Measurements from ENCODE around the gene CELF1. TPM values are rescaled to one million over a fixed set of nuclear protein-coding genes. Genes with fewer than 3 reads are reported as not detected.

CELF1 gene
- total and polyA plus RNA-seq, 9 donors: 46.9 to 74.3 (median 59.1) TPM

- Histone ChIP-seq H3K4me1 (ENCODE audit: control insufficient read depth, insufficient read depth, low read length) (peaks cover 18% of the 10 kb centered on the region), H3K27ac (ENCODE audit: low read length) (no peak overlapping the region), H3K36me3 (ENCODE audit: control insufficient read depth, insufficient read depth, low read length) (peaks cover 2% of the 10 kb centered on the region), H3K4me3 (ENCODE audit: low read length) (no peak overlapping the region), H3K9me3 (replicated peaks; ENCODE audit: control insufficient read depth, low read depth, low read length) (no peaks in the 10 kb centered on the region), H3K27me3 (ENCODE audit: control insufficient read depth, insufficient read depth, low read length) (no peaks in the 10 kb centered on the region)
- 92% methylated on average over 4 of the region's 7 CpGs for WGBS (ENCODE audit: insufficient coverage)
- DNase-seq: no peak
Measured at GRCh38 chr11:47511917-47512316, 41.0 kb downstream of the CELF1 start.

GRCh38 chr11:47510209-47510608 is 42.7 kb downstream of the CELF1 start:
- no peak overlapping the region for H3K27ac ChIP-seq (ENCODE audit: low read length)
- H3K4me1 ChIP-seq (ENCODE audit: control insufficient read depth, insufficient read depth, low read length): peaks cover 16% of the 10 kb centered on the region
- H3K27me3 ChIP-seq (ENCODE audit: control insufficient read depth, insufficient read depth, low read length): no peaks in the 10 kb centered on the region
- no peak overlapping the region for H3K4me3 ChIP-seq (ENCODE audit: low read length)
- peaks cover 2% of the 10 kb centered on the region for H3K36me3 ChIP-seq (ENCODE audit: control insufficient read depth, insufficient read depth, low read length)
- 93% methylated on average over 5 of the region's 7 CpGs for WGBS (ENCODE audit: insufficient coverage)
- DNase-seq: no peak
- H3K9me3 ChIP-seq (replicated peaks; ENCODE audit: control insufficient read depth, low read depth, low read length): no peaks in the 10 kb centered on the region

- peak overlapping the region; percentile 17 for H3K27ac ChIP-seq (ENCODE audit: low read length)
- peaks cover 8% of the 10 kb centered on the region for H3K4me1 ChIP-seq (ENCODE audit: control insufficient read depth, insufficient read depth, low read length)
- 100% methylated on average over 2 of the region's 4 CpGs for WGBS (ENCODE audit: insufficient coverage)
Measured at GRCh38 chr11:47509077-47509536, 43.8 kb downstream of the CELF1 start.

GRCh38 chr11:47508240-47508957 is 44.5 kb downstream of the CELF1 start:
- Histone ChIP-seq H3K27me3 (ENCODE audit: control insufficient read depth, insufficient read depth, low read length) (no peaks in the 10 kb centered on the region), H3K4me3 (ENCODE audit: low read length) (no peak overlapping the region), H3K4me1 (ENCODE audit: control insufficient read depth, insufficient read depth, low read length) (peaks cover 8% of the 10 kb centered on the region), H3K36me3 (ENCODE audit: control insufficient read depth, insufficient read depth, low read length) (peaks cover 6% of the 10 kb centered on the region), H3K27ac (ENCODE audit: low read length) (no peak overlapping the region), H3K9me3 (replicated peaks; ENCODE audit: control insufficient read depth, low read depth, low read length) (no peaks in the 10 kb centered on the region)
- WGBS (ENCODE audit: insufficient coverage): 92% methylated on average over 7 of the region's 8 CpGs
- no peak for DNase-seq

More at GRCh38 chr11:47509077-47509536, 43.8 kb downstream of the CELF1 start:
- DNase-seq: no peak
- no peaks in the 10 kb centered on the region for H3K27me3 ChIP-seq (ENCODE audit: control insufficient read depth, insufficient read depth, low read length)
- H3K4me3 ChIP-seq (ENCODE audit: low read length): no peak overlapping the region
- no peaks in the 10 kb centered on the region for H3K9me3 ChIP-seq (replicated peaks; ENCODE audit: control insufficient read depth, low read depth, low read length)
- H3K36me3 ChIP-seq (ENCODE audit: control insufficient read depth, insufficient read depth, low read length): peaks cover 5% of the 10 kb centered on the region

GRCh38 chr11:47507563-47508239 is 45.2 kb downstream of the CELF1 start:
- no peak overlapping the region for H3K27ac ChIP-seq (ENCODE audit: low read length)
- H3K4me1 ChIP-seq (ENCODE audit: control insufficient read depth, insufficient read depth, low read length): peaks cover 8% of the 10 kb centered on the region
- no peak for DNase-seq
- H3K4me3 ChIP-seq (ENCODE audit: low read length): no peak overlapping the region
- H3K27me3 ChIP-seq (ENCODE audit: control insufficient read depth, insufficient read depth, low read length): no peaks in the 10 kb centered on the region
- WGBS (ENCODE audit: insufficient coverage): no CpG with 5 or more reads among the region's 1 CpG
- peaks cover 6% of the 10 kb centered on the region for H3K36me3 ChIP-seq (ENCODE audit: control insufficient read depth, insufficient read depth, low read length)
- H3K9me3 ChIP-seq (replicated peaks; ENCODE audit: control insufficient read depth, low read depth, low read length): no peaks in the 10 kb centered on the region

GRCh38 chr11:47506795-47507562 is 46.0 kb downstream of the CELF1 start:
- DNase-seq: no peak
- WGBS (ENCODE audit: insufficient coverage): 80% methylated on average over 2 of the region's 10 CpGs
- Histone ChIP-seq H3K9me3 (replicated peaks; ENCODE audit: control insufficient read depth, low read depth, low read length) (no peaks in the 10 kb centered on the region), H3K4me1 (ENCODE audit: control insufficient read depth, insufficient read depth, low read length) (peaks cover 8% of the 10 kb centered on the region), H3K27me3 (ENCODE audit: control insufficient read depth, insufficient read depth, low read length) (no peaks in the 10 kb centered on the region), H3K4me3 (ENCODE audit: low read length) (no peak overlapping the region), H3K27ac (ENCODE audit: low read length) (no peak overlapping the region), H3K36me3 (ENCODE audit: control insufficient read depth, insufficient read depth, low read length) (peaks cover 6% of the 10 kb centered on the region)

- no peaks in the 10 kb centered on the region for H3K9me3 ChIP-seq (replicated peaks; ENCODE audit: control insufficient read depth, low read depth, low read length)
- H3K27me3 ChIP-seq (ENCODE audit: control insufficient read depth, insufficient read depth, low read length): no peaks in the 10 kb centered on the region
- peaks cover 6% of the 10 kb centered on the region for H3K36me3 ChIP-seq (ENCODE audit: control insufficient read depth, insufficient read depth, low read length)
- DNase-seq: no peak
- no peak overlapping the region for H3K4me3 ChIP-seq (ENCODE audit: low read length)
- WGBS (ENCODE audit: insufficient coverage): 100% methylated on average over 1 of the region's 8 CpGs
- H3K27ac ChIP-seq (ENCODE audit: low read length): no peak overlapping the region
- H3K4me1 ChIP-seq (ENCODE audit: control insufficient read depth, insufficient read depth, low read length): peaks cover 11% of the 10 kb centered on the region
Measured at GRCh38 chr11:47506373-47506772, 46.6 kb downstream of the CELF1 start.

GRCh38 chr11:47504910-47505309 is 48.0 kb downstream of the CELF1 start:
- WGBS (ENCODE audit: insufficient coverage): 71% methylated on average over 1 of the region's 1 CpG
- no peak overlapping the region for H3K27ac ChIP-seq (ENCODE audit: low read length)
- DNase-seq: no peak

GRCh38 chr11:47503227-47503626 is 49.7 kb downstream of the CELF1 start:
- Histone ChIP-seq H3K9me3 (replicated peaks; ENCODE audit: control insufficient read depth, low read depth, low read length) (no peaks in the 10 kb centered on the region), H3K27ac (ENCODE audit: low read length) (peak overlapping the region; percentile 3), H3K4me3 (ENCODE audit: low read length) (no peak overlapping the region), H3K27me3 (ENCODE audit: control insufficient read depth, insufficient read depth, low read length) (no peaks in the 10 kb centered on the region), H3K4me1 (ENCODE audit: control insufficient read depth, insufficient read depth, low read length) (peaks cover 23% of the 10 kb centered on the region), H3K36me3 (ENCODE audit: control insufficient read depth, insufficient read depth, low read length) (peaks cover 14% of the 10 kb centered on the region)
- no peak for DNase-seq

More at GRCh38 chr11:47504910-47505309, 48.0 kb downstream of the CELF1 start:
- Histone ChIP-seq H3K4me3 (ENCODE audit: low read length) (no peak overlapping the region), H3K4me1 (ENCODE audit: control insufficient read depth, insufficient read depth, low read length) (peaks cover 19% of the 10 kb centered on the region), H3K27me3 (ENCODE audit: control insufficient read depth, insufficient read depth, low read length) (no peaks in the 10 kb centered on the region), H3K9me3 (replicated peaks; ENCODE audit: control insufficient read depth, low read depth, low read length) (no peaks in the 10 kb centered on the region), H3K36me3 (ENCODE audit: control insufficient read depth, insufficient read depth, low read length) (peaks cover 8% of the 10 kb centered on the region)

GRCh38 chr11:47502767-47503166 is 50.2 kb downstream of the CELF1 start:
- H3K27ac ChIP-seq (ENCODE audit: low read length): peak overlapping the region; percentile 3
- no peak for DNase-seq
- WGBS (ENCODE audit: insufficient coverage): 70% methylated on average over 2 of the region's 3 CpGs

More at GRCh38 chr11:47502767-47503166, 50.2 kb downstream of the CELF1 start:
- Histone ChIP-seq H3K9me3 (replicated peaks; ENCODE audit: control insufficient read depth, low read depth, low read length) (no peaks in the 10 kb centered on the region), H3K36me3 (ENCODE audit: control insufficient read depth, insufficient read depth, low read length) (peaks cover 14% of the 10 kb centered on the region), H3K4me1 (ENCODE audit: control insufficient read depth, insufficient read depth, low read length) (peaks cover 26% of the 10 kb centered on the region), H3K4me3 (ENCODE audit: low read length) (no peak overlapping the region), H3K27me3 (ENCODE audit: control insufficient read depth, insufficient read depth, low read length) (no peaks in the 10 kb centered on the region)
